ENCODE measurements around the gene WASL. TPM values are rescaled to one million over a fixed set of nuclear protein-coding genes. Genes with fewer than 3 reads are reported as not detected.

Gene WASL
- total RNA-seq, 4 donors from 2014 or later = 36.0 to 51.5 (median 38.5) TPM

- no peaks in the 10 kb centered on the region for H3K27me3 ChIP-seq
- H3K9me3 ChIP-seq = no peaks in the 10 kb centered on the region
- peaks cover 0 to 33% (median 0%) of the 10 kb centered on the region in 4 donors for H3K36me3 ChIP-seq
- WGBS = 100% methylated on average over 1 of the region's 1 CpG
- H3K27ac ChIP-seq (replicated peaks in 1 of 4) = no peak overlapping the region
- no peak for DNase-seq (ENCODE audit: extremely low spot score)
- peaks cover 0 to 7% (median 0%) of the 10 kb centered on the region in 4 donors for H3K4me1 ChIP-seq
- TF ChIP-seq POLR2A (IDR thresholded peaks at IDR 0.05; ENCODE audit: low read depth) (no peak), EP300 (IDR thresholded peaks at IDR 0.05) (no peak), POLR2AphosphoS5 (IDR thresholded peaks at IDR 0.05) (no peak), CTCF (IDR thresholded peaks at IDR 0.05) (no peak)
- no peak overlapping the region for H3K4me3 ChIP-seq
- intact Hi-C loops (cut with DNase I) = no loop called here
Measured at GRCh38 chr7:123657304-123657685, 91.5 kb downstream of the WASL start.

GRCh38 chr7:123656544-123657303 is 92.1 kb downstream of the WASL start:
- WGBS = 91% methylated on average over 6 of the region's 6 CpGs
- no peak for DNase-seq (ENCODE audit: extremely low spot score)
- no peak overlapping the region for H3K27ac ChIP-seq (replicated peaks in 1 of 4)
- H3K27me3 ChIP-seq = no peaks in the 10 kb centered on the region
- H3K9me3 ChIP-seq = no peaks in the 10 kb centered on the region
- H3K4me3 ChIP-seq = no peak overlapping the region
- TF ChIP-seq CTCF (IDR thresholded peaks at IDR 0.05) (no peak), POLR2AphosphoS5 (IDR thresholded peaks at IDR 0.05) (no peak), POLR2A (IDR thresholded peaks at IDR 0.05; ENCODE audit: low read depth) (no peak), EP300 (IDR thresholded peaks at IDR 0.05) (no peak)
- peaks cover 0 to 11% (median 0%) of the 10 kb centered on the region in 4 donors for H3K4me1 ChIP-seq
- intact Hi-C loops (cut with DNase I) = no loop called here
- H3K36me3 ChIP-seq = peaks cover 0 to 27% (median 0%) of the 10 kb centered on the region in 4 donors

GRCh38 chr7:123655614-123656013 is 93.2 kb downstream of the WASL start, which contains the start of gene LMOD2:
Gene LMOD2 (plus strand): TSS chr7:123655866. CDS start chr7:123655964, 98 bp downstream.
- Histone ChIP-seq H3K9me3 (no peaks in the 10 kb centered on the region), H3K4me1 (peaks cover 0 to 11% (median 0%) of the 10 kb centered on the region in 4 donors), H3K36me3 (peaks cover 0 to 22% (median 0%) of the 10 kb centered on the region in 4 donors), H3K27me3 (no peaks in the 10 kb centered on the region), H3K27ac (replicated peaks in 1 of 4) (no peak within 1 kb of the TSS), H3K4me3 (no peak within 1 kb of the TSS)
- DNase-seq (ENCODE audit: extremely low spot score) = no peak
- WGBS = 78% methylated on average over 6 of the region's 6 CpGs
- no peak for TF ChIP-seq CTCF (IDR thresholded peaks at IDR 0.05)
- TF ChIP-seq POLR2AphosphoS5 (IDR thresholded peaks at IDR 0.05) = no peak
- TF ChIP-seq POLR2A (IDR thresholded peaks at IDR 0.05; ENCODE audit: low read depth) = no peak
- TF ChIP-seq EP300 (IDR thresholded peaks at IDR 0.05) = no peak
- intact Hi-C loops (cut with DNase I) = no loop called here

GRCh38 chr7:123653162-123653561 is 95.6 kb downstream of the WASL start:
- no peak overlapping the region for H3K27ac ChIP-seq (replicated peaks in 1 of 4)
- DNase-seq (ENCODE audit: extremely low spot score) = no peak
- 91% methylated on average over 6 of the region's 6 CpGs for WGBS
- H3K4me1 ChIP-seq = peaks cover 0 to 11% (median 0%) of the 10 kb centered on the region in 4 donors
- H3K36me3 ChIP-seq = peaks cover 0 to 1% (median 0%) of the 10 kb centered on the region in 4 donors
- H3K4me3 ChIP-seq = no peak overlapping the region
- no peak for TF ChIP-seq EP300 (IDR thresholded peaks at IDR 0.05)
- no peaks in the 10 kb centered on the region for H3K27me3 ChIP-seq
- intact Hi-C loops (cut with DNase I) = no loop called here
- H3K9me3 ChIP-seq = no peaks in the 10 kb centered on the region

GRCh38 chr7:123652406-123652805 is 96.4 kb downstream of the WASL start:
- 91% methylated on average over 1 of the region's 1 CpG for whole genome bisulfite sequencing
- no peaks in the 10 kb centered on the region for H3K9me3 ChIP-seq
- no peaks in the 10 kb centered on the region for H3K36me3 ChIP-seq
- no peak for TF ChIP-seq CTCF (IDR thresholded peaks at IDR 0.05)
- TF ChIP-seq EP300 (IDR thresholded peaks at IDR 0.05) = no peak
- no peak for TF ChIP-seq POLR2A (IDR thresholded peaks at IDR 0.05; ENCODE audit: low read depth)
- TF ChIP-seq POLR2AphosphoS5 (IDR thresholded peaks at IDR 0.05) = no peak
- no peak overlapping the region for H3K4me3 ChIP-seq
- H3K27ac ChIP-seq (replicated peaks in 1 of 4) = no peak overlapping the region
- peaks cover 0 to 11% (median 0%) of the 10 kb centered on the region in 4 donors for H3K4me1 ChIP-seq
- DNase-seq (ENCODE audit: extremely low spot score) = no peak
- H3K27me3 ChIP-seq = no peaks in the 10 kb centered on the region
- intact Hi-C loops (cut with DNase I) = no loop called here
